ENCODE results near the gene UMPS. TPM values are rescaled to one million over a fixed set of nuclear protein-coding genes. Genes with fewer than 3 reads are reported as not detected.

Gene UMPS
- total RNA-seq, 1 experiment from 2014 or later, result 118 TPM

GRCh38 chr3:124784686-124785382, 54.6 kb downstream of the UMPS start:
- no peaks in the 10 kb centered on the region for H3K36me3 ChIP-seq (ENCODE audit: insufficient read depth, low read length, poor library complexity, severe bottlenecking)
- H3K4me1 ChIP-seq (ENCODE audit: insufficient read depth, low read length, poor library complexity, severe bottlenecking), result peaks cover 32% of the 10 kb centered on the region
- POLR2A ChIA-PET (ENCODE audit: low non-redundant PET), result interaction anchor here (0.5 kb wide), 1 partner anchor 13 kb away, joined by 17 read pairs; no protein-coding TSS in a partner anchor
- TF ChIP-seq EZH2 (IDR thresholded peaks at IDR 0.05; ENCODE audit: borderline replicate concordance, low read depth, low read length, poor library complexity, severe bottlenecking), result no peak
- TF ChIP-seq, protein P1, sequence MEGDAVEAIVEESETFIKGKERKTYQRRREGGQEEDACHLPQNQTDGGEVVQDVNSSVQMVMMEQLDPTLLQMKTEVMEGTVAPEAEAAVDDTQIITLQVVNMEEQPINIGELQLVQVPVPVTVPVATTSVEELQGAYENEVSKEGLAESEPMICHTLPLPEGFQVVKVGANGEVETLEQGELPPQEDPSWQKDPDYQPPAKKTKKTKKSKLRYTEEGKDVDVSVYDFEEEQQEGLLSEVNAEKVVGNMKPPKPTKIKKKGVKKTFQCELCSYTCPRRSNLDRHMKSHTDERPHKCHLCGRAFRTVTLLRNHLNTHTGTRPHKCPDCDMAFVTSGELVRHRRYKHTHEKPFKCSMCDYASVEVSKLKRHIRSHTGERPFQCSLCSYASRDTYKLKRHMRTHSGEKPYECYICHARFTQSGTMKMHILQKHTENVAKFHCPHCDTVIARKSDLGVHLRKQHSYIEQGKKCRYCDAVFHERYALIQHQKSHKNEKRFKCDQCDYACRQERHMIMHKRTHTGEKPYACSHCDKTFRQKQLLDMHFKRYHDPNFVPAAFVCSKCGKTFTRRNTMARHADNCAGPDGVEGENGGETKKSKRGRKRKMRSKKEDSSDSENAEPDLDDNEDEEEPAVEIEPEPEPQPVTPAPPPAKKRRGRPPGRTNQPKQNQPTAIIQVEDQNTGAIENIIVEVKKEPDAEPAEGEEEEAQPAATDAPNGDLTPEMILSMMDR (conservative IDR thresholded peaks at IDR 0.05; ENCODE audit: low read depth, low read length), result no peak
- no TSS peak for BruUV-seq (replicated peaks)
- CTCF ChIA-PET, result no interaction called here
- no peaks in the 10 kb centered on the region for H3K9me3 ChIP-seq (ENCODE audit: low read depth, low read length, poor library complexity, severe bottlenecking)
- H3K27me3 ChIP-seq (replicated peaks; ENCODE audit: insufficient read depth, low read depth, low read length, poor library complexity), result no peaks in the 10 kb centered on the region
- no peak overlapping the region for H3K27ac ChIP-seq (ENCODE audit: low read depth, low read length, poor library complexity, severe bottlenecking)
- no peak for DNase-seq (ENCODE audit: low spot score)
- intact Hi-C loops (cut with micrococcal nuclease; ENCODE audit: unreplicated experiment), result no loop called here
- H3K4me3 ChIP-seq (ENCODE audit: low read depth, low read length, poor library complexity, severe bottlenecking), result no peak overlapping the region

DNA sequence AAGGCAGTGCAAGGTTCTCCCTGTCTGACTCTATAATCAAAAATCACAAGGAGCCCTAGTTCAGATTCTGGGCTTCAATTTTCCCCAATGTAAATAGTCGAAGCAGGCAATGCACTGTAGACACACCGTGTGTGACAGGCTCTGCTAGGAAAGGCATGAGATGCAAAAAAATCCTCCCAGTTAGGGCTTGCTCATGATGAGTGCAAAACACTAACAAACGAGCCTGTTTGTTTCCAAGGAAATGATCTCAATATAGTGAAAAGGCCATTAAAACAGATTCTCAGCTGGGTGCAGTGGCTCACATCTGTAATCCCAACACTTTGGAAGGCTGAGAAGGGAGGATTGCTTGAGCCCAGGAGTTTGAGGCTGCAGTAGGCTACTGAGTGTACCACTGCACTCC, 55.7 kb downstream of the UMPS start:
- BruUV-seq (replicated peaks), result no TSS peak
- Histone ChIP-seq H3K36me3 (ENCODE audit: insufficient read depth, low read length, poor library complexity, severe bottlenecking) (no peaks in the 10 kb centered on the region), H3K4me3 (ENCODE audit: low read depth, low read length, poor library complexity, severe bottlenecking) (no peak overlapping the region), H3K27me3 (replicated peaks; ENCODE audit: insufficient read depth, low read depth, low read length, poor library complexity) (no peaks in the 10 kb centered on the region), H3K9me3 (ENCODE audit: low read depth, low read length, poor library complexity, severe bottlenecking) (no peaks in the 10 kb centered on the region), H3K4me1 (ENCODE audit: insufficient read depth, low read length, poor library complexity, severe bottlenecking) (peaks cover 21% of the 10 kb centered on the region), H3K27ac (ENCODE audit: low read depth, low read length, poor library complexity, severe bottlenecking) (peak overlapping the region; percentile 21)
- intact Hi-C loops (cut with micrococcal nuclease; ENCODE audit: unreplicated experiment), result loop anchor here (2.0 kb wide), 1 partner anchor 115 kb away; no protein-coding TSS in a partner anchor
- ChIA-PET POLR2A (ENCODE audit: low non-redundant PET) (no interaction called here), CTCF (interaction anchor here (0.5 to 2.0 kb wide), 5 partner anchors 91 to 1000 kb away, joined by 3 to 31 read pairs (median 6); no protein-coding TSS in a partner anchor)
- TF ChIP-seq, protein P1 (conservative IDR thresholded peaks at IDR 0.05; ENCODE audit: low read depth, low read length), result no peak
- no peak for TF ChIP-seq EZH2 (IDR thresholded peaks at IDR 0.05; ENCODE audit: borderline replicate concordance, low read depth, low read length, poor library complexity, severe bottlenecking)
- DNase-seq (ENCODE audit: low spot score), result no peak

DNA sequence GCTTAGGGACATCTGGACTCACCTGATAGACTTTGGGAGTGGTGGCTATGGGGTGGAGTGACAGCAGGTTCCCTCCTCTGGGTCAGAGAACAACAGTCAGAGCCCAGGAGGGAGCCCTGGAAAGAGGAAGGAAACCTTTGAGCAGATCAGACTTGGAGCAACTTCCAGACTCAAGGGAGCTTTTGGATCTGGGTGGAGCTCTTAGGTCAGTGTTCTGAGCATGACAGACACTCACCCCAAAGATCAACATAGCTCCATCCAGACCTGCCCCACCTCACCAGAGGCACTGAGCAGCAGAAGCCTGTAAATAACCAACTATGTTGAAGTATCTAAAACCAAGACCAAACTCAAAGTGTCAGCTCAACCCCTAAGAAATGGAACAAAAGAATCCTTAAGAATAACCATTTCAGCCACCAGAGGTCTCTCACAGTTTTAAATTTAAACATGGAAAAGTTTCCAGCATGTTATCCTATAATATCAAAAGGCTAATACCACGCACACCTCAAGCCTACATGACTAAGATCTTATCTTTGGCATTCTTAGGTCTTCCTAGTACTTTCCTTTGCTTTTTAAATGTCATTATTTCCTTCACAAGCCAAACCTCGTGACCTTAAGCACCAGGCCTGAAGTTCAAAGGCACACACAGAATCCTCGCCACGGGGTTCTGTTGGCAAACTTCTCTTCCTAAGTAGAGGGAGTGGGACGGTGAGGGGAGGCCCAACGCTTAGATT, 56.4 kb downstream of the UMPS start:
- Histone ChIP-seq H3K27ac (ENCODE audit: low read depth, low read length, poor library complexity, severe bottlenecking) (peak overlapping the region; percentile 21), H3K4me1 (ENCODE audit: insufficient read depth, low read length, poor library complexity, severe bottlenecking) (peaks cover 17% of the 10 kb centered on the region), H3K36me3 (ENCODE audit: insufficient read depth, low read length, poor library complexity, severe bottlenecking) (no peaks in the 10 kb centered on the region), H3K27me3 (replicated peaks; ENCODE audit: insufficient read depth, low read depth, low read length, poor library complexity) (no peaks in the 10 kb centered on the region), H3K4me3 (ENCODE audit: low read depth, low read length, poor library complexity, severe bottlenecking) (no peak overlapping the region), H3K9me3 (ENCODE audit: low read depth, low read length, poor library complexity, severe bottlenecking) (no peaks in the 10 kb centered on the region)
- no TSS peak for BruUV-seq (replicated peaks)
- TF ChIP-seq EZH2 (IDR thresholded peaks at IDR 0.05; ENCODE audit: borderline replicate concordance, low read depth, low read length, poor library complexity, severe bottlenecking), result no peak
- TF ChIP-seq, protein P1 (conservative IDR thresholded peaks at IDR 0.05; ENCODE audit: low read depth, low read length), result peak; percentile 59
- ChIA-PET CTCF (interaction anchor here (0.5 to 2.0 kb wide), 6 partner anchors 90 to 999 kb away, joined by 3 to 31 read pairs (median 4); no protein-coding TSS in a partner anchor), POLR2A (ENCODE audit: low non-redundant PET) (interaction anchor here (0.6 kb wide), 1 partner anchor 42 kb away, joined by 5 read pairs; no protein-coding TSS in a partner anchor)
- intact Hi-C loops (cut with micrococcal nuclease; ENCODE audit: unreplicated experiment), result loop anchor here (2.0 kb wide), 1 partner anchor 114 kb away; no protein-coding TSS in a partner anchor
- DNase-seq (ENCODE audit: low spot score), result peak; percentile 57
